Heart right ventricle (tissue), 16 donors: ENCODE measurements around the gene PIGW. TPM values are rescaled to one million over a fixed set of nuclear protein-coding genes. Genes with fewer than 3 reads are reported as not detected.

ENCODE experiments used
- ATAC-seq, 8 donors: fragments of 200-7000 bp; cut with Tn5 transposase; one replicate each; pipeline ENCODE4 v1.9.1; 2020; ENCODE audit warnings: mild to moderate bottlenecking in 8 of 8, moderate library complexity in 8 of 8, moderate number of reproducible peaks in 1 of 8
- DNase-seq, 2 donors: peaks; one replicate each; pipeline ENCODE4 v3.0.0-alpha.2; 2020
- H3K27ac ChIP-seq, 10 donors: fragments of 200-600 bp; sonication (generic) in 2 of 10; one replicate each; pipeline versions ENCODE4 v1.5.0 to v1.8.0; 2020 to 2022; ENCODE audit warnings: mild to moderate bottlenecking in 3 of 10
- H3K27me3 ChIP-seq, 7 donors: fragments of 200-600 bp; one replicate each; pipeline ENCODE4 v1.8.0; 2021 to 2022; ENCODE audit warnings: mild to moderate bottlenecking in 2 of 7
- H3K36me3 ChIP-seq, 9 donors: fragments of 200-600 bp; sonication (generic) in 1 of 9; one replicate each; pipeline versions ENCODE4 v1.5.0 to v1.8.0; 2020 to 2022; ENCODE audit warnings: mild to moderate bottlenecking in 2 of 9
- H3K4me1 ChIP-seq, 9 donors: fragments of 200-600 bp; sonication (generic) in 1 of 9; one replicate each; pipeline versions ENCODE4 v1.5.0 to v1.8.0; 2020 to 2022; ENCODE audit warnings: mild to moderate bottlenecking in 4 of 9
- H3K4me3 ChIP-seq, 10 donors: fragments of 200-600 bp; sonication (generic) in 2 of 10; one replicate each; pipeline versions ENCODE4 v1.5.0 to v1.8.0; 2020 to 2022; ENCODE audit warnings: mild to moderate bottlenecking in 7 of 10, moderate library complexity in 2 of 10
- H3K9me3 ChIP-seq, 11 donors: fragments of 200-600 bp in 10 of 11; sonication (generic) in 2 of 11; one replicate each; pipeline versions ENCODE4 v1.5.0 to v1.8.0; 2013 to 2022; ENCODE audit warnings: mild to moderate bottlenecking in 2 of 11, control low read depth in 1 of 11, moderate library complexity in 1 of 11
- CTCF ChIP-seq, 9 donors: fragments of 200-600 bp; sonication (generic) in 2 of 9; IDR thresholded peaks; one replicate each; pipeline versions ENCODE4 v1.5.0 to v1.8.0; 2021 to 2022; ENCODE audit warnings: antibody characterized with exemption in 9 of 9, mild to moderate bottlenecking in 5 of 9, moderate library complexity in 1 of 9
- WGBS, 2 donors: extraction: QIAGEN DNeasy Blood & Tissue Kit; methylation state at CpG; one replicate each; pipeline ENCODE4 v1.1.7; 2013; ENCODE audit warnings: inconsistent platforms in 1 of 2; 5-methylcytosine and 5-hydroxymethylcytosine counted together
- intact Hi-C, 10 donors: fragments of 100-400 bp; cut with DNase I; formaldehyde crosslinking; loops; one replicate each; pipeline versions ENCODE4 v1.11.1 to v1.14.2; 2022
- polyA plus RNA-seq, 2 donors: library from polyadenylated mRNA; stranded (reverse); fragments of 200-250 nt; gene quantifications; one replicate each; pipeline ENCODE4 v1.2.3, GENCODE V29; 2013
- total RNA-seq, 10 donors: library from RNA; stranded (reverse); fragmentation: NEBNext Ultra II Directional in 3 of 10; extraction: Animal tissue kit (Norgen Biotek cat#: 25700) in 3 of 10; gene quantifications; one replicate each; pipeline versions ENCODE4 v1.2.1 to v1.2.4, GENCODE V29; 2021 to 2023
- donor health status: Arrhythmogenic right ventricular cardiomyopathy.
- donor health status: ischemic (EF 13 %, LVEDD 7.1; RV severe dilation, severe dysfunction).
- donor health status: healthy with polysubstance abuse.
- donor health status: DM: no; HTN: yes; CAD: no.
- donor health status: DM: no; HTN: no; CAD: no.
- donor health status: ischemic (EF 25% LVEDD 6.9; RV normal size, moderate dysfunction).
- donor health status: ischemic (EF 25% LVEDD 5.7; RV mildly dilated, moderate dysfunction).
- donor health status: healthy.
- donor health status: DM: yes; HTN: yes; CAD: no.
- donor health status: Ischemic cardiomyopathy.
- donor health status: ischemic (EF 35%, LVEDD 5.7; RV mildly dilated, moderate dysfunction).
- donor health status: nonischemic (EF 11% LVEDD 7.7; RV severe dilation, severe dysfunction).
- donor health status: DM: yes; HTN: yes; CAD: no.
- donor health status: PGD.
- donor health status: ischemic (EF 29% LVEDD 5.4; RV normal size, mild dysfunction).
- donor health status: nonischemic (EF 23%, LVEDD 6.1; RV moderate dilation, normal function).

The PIGW gene
- total and polyA plus RNA-seq, 12 donors, result 2.5 to 10.2 (median 6.2) TPM

GRCh38 chr17:36550491-36551417 lies 16.0 kb downstream of the PIGW start:
- no peak overlapping the region for H3K4me3 ChIP-seq
- H3K27ac ChIP-seq, result peak overlapping the region in 1 of 10 donors; percentile 6
- TF ChIP-seq CTCF (IDR thresholded peaks at IDR 0.05), result no peak
- H3K9me3 ChIP-seq, result no peaks in the 10 kb centered on the region
- H3K27me3 ChIP-seq, result no peaks in the 10 kb centered on the region
- 86 to 90% methylated on average over 8 of the region's 8 CpGs for WGBS, 2 donors
- H3K4me1 ChIP-seq, result peaks cover 14 to 93% (median 62%) of the 10 kb centered on the region in 9 donors
- DNase-seq, result no peak
- intact Hi-C loops, result no loop called here
- peaks cover 0 to 54% (median 6%) of the 10 kb centered on the region in 9 donors for H3K36me3 ChIP-seq
- no peak for ATAC-seq

- no peak for TF ChIP-seq CTCF (IDR thresholded peaks at IDR 0.05)
- Histone ChIP-seq H3K27ac (no peak overlapping the region), H3K36me3 (peaks cover 0 to 66% (median 25%) of the 10 kb centered on the region in 9 donors), H3K4me3 (no peak overlapping the region), H3K9me3 (no peaks in the 10 kb centered on the region), H3K4me1 (peaks cover 0 to 68% (median 36%) of the 10 kb centered on the region in 9 donors), H3K27me3 (no peaks in the 10 kb centered on the region)
- no peak for ATAC-seq
- DNase-seq, result no peak
- 89 to 90% methylated on average over 3 of the region's 3 CpGs for WGBS, 2 donors
- intact Hi-C loops, result no loop called here
These were observed 18.7 kb downstream of the PIGW start for GRCh38 chr17:36553459-36553858.

- intact Hi-C loops, result no loop called here
- no peaks in the 10 kb centered on the region for H3K4me1 ChIP-seq
These were observed 31.3 kb downstream of the PIGW start for GRCh38 chr17:36566081-36566480.

GRCh38 chr17:36575028-36575427 lies 40.2 kb downstream of the PIGW start:
- H3K27ac ChIP-seq, result no peak overlapping the region
- no peak for TF ChIP-seq CTCF (IDR thresholded peaks at IDR 0.05)
- no peak for ATAC-seq
- H3K4me1 ChIP-seq, result peaks cover 0 to 11% (median 3%) of the 10 kb centered on the region in 9 donors
- no peak for DNase-seq
- no peaks in the 10 kb centered on the region for H3K27me3 ChIP-seq
- intact Hi-C loops, result loop anchor here in 1 of 10 donors (10.0 kb wide), 1 partner anchor 60 kb away; no protein-coding TSS in a partner anchor
- WGBS, 2 donors, result 92 to 98% methylated on average over 12 of the region's 12 CpGs
- no peak overlapping the region for H3K4me3 ChIP-seq
- H3K36me3 ChIP-seq, result peaks cover 0 to 93% (median 39%) of the 10 kb centered on the region in 9 donors
- no peaks in the 10 kb centered on the region for H3K9me3 ChIP-seq

More at GRCh38 chr17:36566081-36566480, 31.3 kb downstream of the PIGW start:
- Histone ChIP-seq H3K9me3 (no peaks in the 10 kb centered on the region), H3K36me3 (peaks cover 0 to 100% (median 49%) of the 10 kb centered on the region in 9 donors), H3K4me3 (no peak overlapping the region), H3K27me3 (no peaks in the 10 kb centered on the region), H3K27ac (no peak overlapping the region)
- WGBS, 2 donors, result 93 to 94% methylated on average over 4 of the region's 4 CpGs
- no peak for ATAC-seq
- no peak for TF ChIP-seq CTCF (IDR thresholded peaks at IDR 0.05)
- DNase-seq, result no peak
